MM.1S (cell line): ENCODE measurements around the gene FAM120B.

Source experiments
- EZH2 ChIP-seq: fragments of 300-600 bp; sonication (generic); optimal IDR thresholded peaks from 2 replicates; pipeline ENCODE3; 2017; ENCODE audit warnings: low read depth, mild to moderate bottlenecking, antibody characterized with exemption, low read length, mixed read lengths
- TF ChIP-seq, protein P1 (sequence below): fragments of 300-600 bp; sonication (generic); IDR thresholded peaks from 2 replicates; pipeline ENCODE4 v1.5.1; 2016; ENCODE audit warnings: antibody characterized with exemption, low read length, mixed read lengths

DNA sequence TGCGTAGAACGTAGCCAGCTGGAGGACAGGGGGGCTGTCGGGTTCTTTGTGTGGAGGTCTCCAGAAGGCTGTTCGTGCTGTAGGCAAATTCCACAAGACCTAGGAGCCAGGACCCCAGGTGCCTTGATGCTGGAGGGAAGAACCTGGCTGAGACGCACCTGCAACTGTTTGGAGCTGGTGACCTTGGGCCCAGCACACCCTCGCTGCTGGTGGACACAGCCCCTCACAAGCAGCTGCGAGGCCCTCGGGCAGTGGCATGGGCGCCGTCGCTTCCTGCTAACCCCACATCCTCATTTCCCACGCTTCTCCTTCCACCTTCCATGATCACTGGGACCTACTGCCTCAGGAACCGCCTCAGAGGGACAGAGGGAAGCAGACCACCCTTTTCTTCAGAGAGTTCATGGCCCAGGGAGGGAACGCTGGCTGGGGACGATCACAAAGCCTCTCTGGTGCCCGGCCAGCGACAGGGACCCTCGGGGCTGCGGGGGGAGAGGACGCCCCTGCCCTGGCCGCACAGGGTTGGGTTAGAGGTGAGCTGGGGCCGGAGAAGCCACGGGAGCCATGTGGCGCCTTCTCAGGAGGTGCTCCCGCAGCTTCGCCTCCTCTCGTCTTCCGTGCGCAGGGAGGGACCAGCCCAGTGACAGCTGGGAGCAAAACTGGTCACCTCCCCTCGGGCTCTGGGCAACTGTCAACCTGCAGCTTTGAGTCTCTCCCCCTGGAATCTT, 34.1 kb upstream of the FAM120B start:
- TF ChIP-seq, protein P1, sequence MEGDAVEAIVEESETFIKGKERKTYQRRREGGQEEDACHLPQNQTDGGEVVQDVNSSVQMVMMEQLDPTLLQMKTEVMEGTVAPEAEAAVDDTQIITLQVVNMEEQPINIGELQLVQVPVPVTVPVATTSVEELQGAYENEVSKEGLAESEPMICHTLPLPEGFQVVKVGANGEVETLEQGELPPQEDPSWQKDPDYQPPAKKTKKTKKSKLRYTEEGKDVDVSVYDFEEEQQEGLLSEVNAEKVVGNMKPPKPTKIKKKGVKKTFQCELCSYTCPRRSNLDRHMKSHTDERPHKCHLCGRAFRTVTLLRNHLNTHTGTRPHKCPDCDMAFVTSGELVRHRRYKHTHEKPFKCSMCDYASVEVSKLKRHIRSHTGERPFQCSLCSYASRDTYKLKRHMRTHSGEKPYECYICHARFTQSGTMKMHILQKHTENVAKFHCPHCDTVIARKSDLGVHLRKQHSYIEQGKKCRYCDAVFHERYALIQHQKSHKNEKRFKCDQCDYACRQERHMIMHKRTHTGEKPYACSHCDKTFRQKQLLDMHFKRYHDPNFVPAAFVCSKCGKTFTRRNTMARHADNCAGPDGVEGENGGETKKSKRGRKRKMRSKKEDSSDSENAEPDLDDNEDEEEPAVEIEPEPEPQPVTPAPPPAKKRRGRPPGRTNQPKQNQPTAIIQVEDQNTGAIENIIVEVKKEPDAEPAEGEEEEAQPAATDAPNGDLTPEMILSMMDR, result no peak
- TF ChIP-seq EZH2, result no peak
